Activated CD4-positive, alpha-beta memory T cell treated with anti-CD3 and anti-CD28 coated beads for 36 hours (primary cell): Measurements from ENCODE around the gene ARMCX6. TPM values are rescaled to one million over a fixed set of nuclear protein-coding genes. Genes with fewer than 3 reads are reported as not detected.
"Not testable (repeated sequence)": the region's sequence is repeated elsewhere in the genome, so short reads cannot be mapped to it uniquely, and the experiment has no call there.

Experiments used
- CTCF ChIA-PET: fragments of 350-600 bp; sonication (Branson Sonifier 250); formaldehyde crosslinking; loops from one replicate; lab custom pipeline; 2021; ENCODE audit warnings: antibody characterized with exemption, inconsistent platforms; lab: Charles Lee
- POLR2A ChIA-PET: fragments of 350-600 bp; sonication (Branson Sonifier 250); formaldehyde crosslinking; loops from one replicate; lab custom pipeline; 2021; ENCODE audit warnings: antibody characterized with exemption; lab: Charles Lee
- DNase-seq: peaks from one replicate; pipeline ENCODE4 v3.0.0-alpha.2; 2020
- H3K27ac Mint-ChIP-seq: one replicate; pipeline ENCODE4 v1.8.0; 2021; ENCODE audit warnings: mixed read lengths
- H3K27me3 Mint-ChIP-seq: one replicate; pipeline ENCODE4 v1.8.0; 2021; ENCODE audit warnings: mixed read lengths
- H3K36me3 Mint-ChIP-seq: one replicate; pipeline ENCODE4 v1.8.0; 2021; ENCODE audit warnings: mixed read lengths
- H3K4me1 Mint-ChIP-seq: one replicate; pipeline ENCODE4 v1.8.0; 2021; ENCODE audit warnings: low read depth, mixed read lengths
- H3K4me3 Mint-ChIP-seq: one replicate; pipeline ENCODE4 v1.8.0; 2021; ENCODE audit warnings: mild to moderate bottlenecking, mixed read lengths
- H3K9me3 Mint-ChIP-seq: one replicate; pipeline ENCODE4 v1.8.0; 2021; ENCODE audit warnings: mixed read lengths
- intact Hi-C: fragments of 100-400 bp; cut with micrococcal nuclease; formaldehyde crosslinking; loops from one replicate; pipeline ENCODE4 v1.15.1; 2023
- total RNA-seq, 2 experiments: library from RNA; stranded (reverse); gene quantifications; one replicate each; pipeline ENCODE4 v1.2.3, GENCODE V29; 2021

The ARMCX6 gene
- total RNA-seq = 10 to 100 TPM; 45.2 to 47.3 TPM

GRCh38 chrX:101617211-101618191, at the start of gene ARMCX6:
ARMCX6 (minus strand) TSS chrX:101618000; CDS start chrX:101616620, 1,380 bp downstream.
- Mint-ChIP-seq H3K4me1 (peaks cover 43% of the 10 kb centered on the region), H3K27me3 (no peaks in the 10 kb centered on the region), H3K9me3 (no peaks in the 10 kb centered on the region), H3K36me3 (peaks cover 5% of the 10 kb centered on the region), H3K27ac (peak within 1 kb of the TSS; percentile 84), H3K4me3 (peak within 1 kb of the TSS; percentile 90)
- DNase-seq = peak; percentile 81
- intact Hi-C loops = loop anchor here (5.0 kb wide), 1 partner anchor 180 kb away; no protein-coding TSS in a partner anchor
- ChIA-PET CTCF (no interaction called here), POLR2A (no interaction called here)

DNA sequence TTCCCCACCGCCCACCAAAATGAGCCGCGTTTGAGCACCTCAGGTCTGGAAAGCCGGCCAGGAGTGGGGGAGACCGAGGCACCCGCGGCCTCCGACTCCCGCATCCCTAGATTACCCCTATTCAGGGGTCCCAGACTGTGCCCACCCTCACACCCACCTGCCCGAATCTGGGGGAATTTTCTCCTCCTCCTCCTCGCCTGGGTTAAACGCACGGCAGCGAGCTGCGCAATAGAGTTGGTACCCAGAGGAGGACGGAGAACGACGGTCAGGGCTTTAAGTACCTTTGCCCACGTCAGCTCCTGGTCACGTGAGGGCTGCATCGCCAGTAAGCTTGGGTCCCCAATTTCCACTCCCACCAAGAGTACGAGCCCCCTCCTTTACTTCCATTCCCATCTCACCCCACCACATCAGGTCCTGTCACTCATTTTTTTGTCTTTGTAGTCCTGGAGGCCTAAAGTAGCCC, 41.8 kb upstream of the ARMCX6 start, which contains the start of gene ARMCX2:
Gene ARMCX2, minus strand, starts transcription at position 250 of the 463 bp plus-strand sequence. CDS start 2,262 bp downstream, outside the sequence.
- H3K27me3 Mint-ChIP-seq = no peaks in the 10 kb centered on the region
- intact Hi-C loops = loop anchor here (10.0 kb wide), 1 partner anchor 95 kb away; no protein-coding TSS in a partner anchor
- POLR2A ChIA-PET = no interaction called here
- DNase-seq = peak; percentile 14
- H3K4me1 Mint-ChIP-seq = peaks cover 18% of the 10 kb centered on the region
- CTCF ChIA-PET = no interaction called here
- H3K9me3 Mint-ChIP-seq = no peaks in the 10 kb centered on the region
- no peaks in the 10 kb centered on the region for H3K36me3 Mint-ChIP-seq
- peak within 1 kb of the TSS; percentile 2 for H3K27ac Mint-ChIP-seq
- peak within 1 kb of the TSS; percentile 74 for H3K4me3 Mint-ChIP-seq

- peak; percentile 77 for DNase-seq
- Mint-ChIP-seq H3K4me1 (peaks cover 18% of the 10 kb centered on the region), H3K36me3 (no peaks in the 10 kb centered on the region), H3K27me3 (no peaks in the 10 kb centered on the region), H3K9me3 (no peaks in the 10 kb centered on the region), H3K4me3 (peak overlapping the region; percentile 74), H3K27ac (peak overlapping the region; percentile 2)
- ChIA-PET CTCF (no interaction called here), POLR2A (no interaction called here)
- intact Hi-C loops = loop anchor here (10.0 kb wide), 1 partner anchor 96 kb away; no protein-coding TSS in a partner anchor
Measured at GRCh38 chrX:101658661-101659491, 41.1 kb upstream of the ARMCX6 start.

- ChIA-PET CTCF (no interaction called here), POLR2A (no interaction called here)
- H3K4me3 Mint-ChIP-seq = no peak overlapping the region
Measured at GRCh38 chrX:101657495-101657894, 39.7 kb upstream of the ARMCX6 start.

DNA sequence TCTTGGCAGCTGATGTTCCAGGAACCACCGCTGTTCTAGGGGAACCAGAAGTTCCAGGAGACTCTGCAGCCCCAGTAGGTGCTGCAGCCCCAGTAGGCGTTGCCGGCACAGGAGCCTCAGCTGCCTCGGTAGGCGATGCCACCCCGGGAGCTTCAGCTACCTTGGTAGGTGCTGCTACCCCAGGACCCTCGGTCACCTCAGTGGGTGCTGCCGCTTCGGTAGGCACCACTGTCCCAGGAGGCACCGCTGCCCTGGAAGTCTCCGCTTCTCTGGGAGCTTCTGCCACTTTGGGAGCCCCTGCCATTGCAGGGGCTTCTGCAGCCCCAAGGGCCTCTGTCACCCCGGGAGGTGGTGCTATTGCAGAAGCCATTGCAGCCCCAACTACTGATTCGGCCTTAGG, 39.0 kb upstream of the ARMCX6 start:
- H3K4me1 Mint-ChIP-seq = peaks cover 18% of the 10 kb centered on the region
- no peak overlapping the region for H3K4me3 Mint-ChIP-seq
- ChIA-PET CTCF (no interaction called here), POLR2A (no interaction called here)
- no peaks in the 10 kb centered on the region for H3K9me3 Mint-ChIP-seq
- H3K27ac Mint-ChIP-seq = no peak overlapping the region
- no peak for DNase-seq
- intact Hi-C loops = loop anchor here (10.0 kb wide), 1 partner anchor 98 kb away; no protein-coding TSS in a partner anchor
- no peaks in the 10 kb centered on the region for H3K27me3 Mint-ChIP-seq
- H3K36me3 Mint-ChIP-seq = no peaks in the 10 kb centered on the region

More at GRCh38 chrX:101657495-101657894, 39.7 kb upstream of the ARMCX6 start:
- Mint-ChIP-seq H3K27ac (no peak overlapping the region), H3K4me1 (peaks cover 18% of the 10 kb centered on the region), H3K36me3 (no peaks in the 10 kb centered on the region), H3K27me3 (no peaks in the 10 kb centered on the region), H3K9me3 (no peaks in the 10 kb centered on the region)
- intact Hi-C loops = loop anchor here (10.0 kb wide), 1 partner anchor 97 kb away; no protein-coding TSS in a partner anchor
- no peak for DNase-seq

- H3K36me3 Mint-ChIP-seq = no peaks in the 10 kb centered on the region
- POLR2A ChIA-PET = no interaction called here
- H3K4me3 Mint-ChIP-seq = no peak overlapping the region
- no peak overlapping the region for H3K27ac Mint-ChIP-seq
- H3K9me3 Mint-ChIP-seq = no peaks in the 10 kb centered on the region
- intact Hi-C loops = loop anchor here (10.0 kb wide), 1 partner anchor 99 kb away; no protein-coding TSS in a partner anchor
- peaks cover 18% of the 10 kb centered on the region for H3K4me1 Mint-ChIP-seq
- DNase-seq = no peak
- CTCF ChIA-PET = no interaction called here
- no peaks in the 10 kb centered on the region for H3K27me3 Mint-ChIP-seq
Measured at GRCh38 chrX:101655534-101655933, 37.7 kb upstream of the ARMCX6 start.

GRCh38 chrX:101647716-101648115, 29.9 kb upstream of the ARMCX6 start:
- DNase-seq, H3K4me3 Mint-ChIP-seq, H3K27ac Mint-ChIP-seq, H3K27me3 Mint-ChIP-seq, H3K4me1 Mint-ChIP-seq, intact Hi-C loops, POLR2A ChIA-PET, H3K36me3 Mint-ChIP-seq, CTCF ChIA-PET, H3K9me3 Mint-ChIP-seq: not testable (repeated sequence)

GRCh38 chrX:101642093-101642492, 24.3 kb upstream of the ARMCX6 start:
- no peaks in the 10 kb centered on the region for H3K4me1 Mint-ChIP-seq
- no peaks in the 10 kb centered on the region for H3K36me3 Mint-ChIP-seq
- DNase-seq = no peak
- POLR2A ChIA-PET = no interaction called here
- H3K9me3 Mint-ChIP-seq = no peaks in the 10 kb centered on the region
- intact Hi-C loops = no loop called here
- H3K4me3 Mint-ChIP-seq = no peak overlapping the region
- H3K27ac Mint-ChIP-seq = no peak overlapping the region
- no peaks in the 10 kb centered on the region for H3K27me3 Mint-ChIP-seq
- CTCF ChIA-PET = no interaction called here

DNA sequence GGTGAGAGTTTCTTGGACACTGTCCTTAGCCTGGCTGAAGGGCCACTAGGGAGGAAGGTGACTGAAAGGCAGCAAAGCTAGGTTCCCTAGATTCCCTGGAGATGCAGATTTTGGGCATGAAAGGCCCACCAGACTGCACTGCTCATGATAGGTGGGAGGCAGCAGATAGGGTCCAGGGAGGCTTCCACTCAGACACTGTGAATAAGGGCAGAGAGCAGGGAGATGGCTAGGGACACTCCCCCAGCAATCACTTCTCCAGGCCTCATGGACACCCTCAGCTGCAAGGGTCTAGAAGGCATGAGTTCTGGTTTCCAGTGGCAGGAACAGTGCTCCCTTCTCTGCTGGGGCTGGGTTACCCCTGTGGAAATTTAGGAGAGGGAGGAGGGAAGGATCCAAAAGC, 21.8 kb upstream of the ARMCX6 start:
- CTCF ChIA-PET = no interaction called here
- no peaks in the 10 kb centered on the region for H3K4me1 Mint-ChIP-seq
- POLR2A ChIA-PET = no interaction called here
- H3K36me3 Mint-ChIP-seq = no peaks in the 10 kb centered on the region
- no peaks in the 10 kb centered on the region for H3K27me3 Mint-ChIP-seq
- no peak overlapping the region for H3K4me3 Mint-ChIP-seq
- intact Hi-C loops = no loop called here
- no peak overlapping the region for H3K27ac Mint-ChIP-seq
- no peak for DNase-seq
- H3K9me3 Mint-ChIP-seq = no peaks in the 10 kb centered on the region

DNA sequence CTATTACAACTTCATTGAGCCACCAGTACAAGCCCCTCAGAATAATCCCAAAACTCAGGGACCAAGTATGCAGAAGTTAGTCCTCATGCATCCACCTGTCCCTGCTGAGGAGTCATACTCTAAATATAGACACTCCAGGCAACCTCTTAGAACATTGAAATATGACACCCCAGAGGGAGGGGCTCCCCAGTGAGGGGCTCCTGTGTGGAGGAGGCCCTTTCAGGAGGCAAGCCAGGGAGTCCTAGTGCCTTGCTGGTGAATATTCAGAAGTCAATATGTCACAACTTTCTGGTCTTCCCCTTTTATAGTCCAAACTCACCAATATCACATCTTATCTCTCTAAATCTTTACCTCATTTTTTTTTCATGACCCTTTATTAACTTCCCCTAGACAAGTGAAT, 1.6 kb upstream of the ARMCX6 start:
- Mint-ChIP-seq H3K27me3 (no peaks in the 10 kb centered on the region), H3K4me3 (no peak overlapping the region), H3K9me3 (no peaks in the 10 kb centered on the region), H3K36me3 (peaks cover 14% of the 10 kb centered on the region), H3K27ac (peak overlapping the region; percentile 30), H3K4me1 (peaks cover 48% of the 10 kb centered on the region)
- ChIA-PET CTCF (no interaction called here), POLR2A (no interaction called here)
- intact Hi-C loops = loop anchor here (5.0 kb wide), 1 partner anchor 178 kb away; no protein-coding TSS in a partner anchor
- peak; percentile 10 for DNase-seq

DNA sequence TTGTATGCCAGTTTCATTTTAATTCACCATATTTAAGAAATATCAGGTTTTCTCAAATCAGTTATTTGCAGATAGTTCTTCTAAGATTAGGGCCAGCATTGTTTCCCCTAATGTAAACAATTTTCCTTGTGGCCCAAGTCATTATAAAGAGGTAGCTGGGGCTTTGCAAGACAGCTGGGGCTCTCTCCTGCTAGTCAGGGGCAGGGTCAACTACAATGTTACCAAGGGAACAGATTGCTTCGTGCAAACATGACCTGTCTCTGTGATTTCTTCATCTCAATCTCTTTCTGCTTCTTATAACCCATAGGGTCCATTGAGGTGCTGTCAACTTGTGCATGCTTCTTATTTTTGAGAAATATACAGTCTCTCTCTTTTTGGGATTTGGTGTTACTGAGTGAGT, 12.1 kb downstream of the ARMCX6 start:
- Mint-ChIP-seq H3K9me3 (no peaks in the 10 kb centered on the region), H3K36me3 (no peaks in the 10 kb centered on the region), H3K27me3 (no peaks in the 10 kb centered on the region), H3K27ac (no peak overlapping the region), H3K4me3 (no peak overlapping the region), H3K4me1 (no peaks in the 10 kb centered on the region)
- intact Hi-C loops = no loop called here
- POLR2A ChIA-PET = no interaction called here
- no peak for DNase-seq
- CTCF ChIA-PET = no interaction called here

DNA sequence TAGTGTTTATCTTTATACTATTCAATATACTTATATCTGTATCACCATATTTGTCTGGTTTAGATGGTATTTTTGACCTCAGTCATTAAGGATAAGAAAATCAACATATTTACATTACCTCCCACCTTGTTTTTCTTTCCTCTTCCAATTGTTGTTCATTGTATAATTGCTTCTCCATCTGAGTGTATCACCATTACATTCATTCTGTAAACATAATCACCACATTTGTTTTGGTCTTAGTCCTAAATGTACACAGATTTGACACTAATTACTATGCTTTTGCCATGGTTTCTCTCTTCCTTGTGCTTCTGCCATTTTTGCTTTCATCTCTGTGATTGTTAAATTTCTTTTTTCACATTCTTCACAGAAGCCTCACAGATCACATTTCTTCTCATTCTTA, 12.7 kb downstream of the ARMCX6 start:
- Mint-ChIP-seq H3K36me3 (no peaks in the 10 kb centered on the region), H3K4me1 (no peaks in the 10 kb centered on the region), H3K27ac (no peak overlapping the region), H3K4me3 (no peak overlapping the region), H3K9me3 (no peaks in the 10 kb centered on the region), H3K27me3 (no peaks in the 10 kb centered on the region)
- DNase-seq = no peak
- ChIA-PET CTCF (no interaction called here), POLR2A (no interaction called here)
- intact Hi-C loops = no loop called here
